Measurements from ENCODE around the gene PPP2CA.

- no peak for TF ChIP-seq POLR2A (IDR thresholded peaks at IDR 0.05; ENCODE audit: low read length)
- TF ChIP-seq GATA1 (IDR thresholded peaks at IDR 0.05; ENCODE audit: low read depth, low read length): no peak
Measured at GRCh38 chr5:134203630-134204029, 22.2 kb downstream of the PPP2CA start.
